ENCODE results near the gene PSMA4.
"Not testable (repeated sequence)": the region's sequence is repeated elsewhere in the genome, so short reads cannot be mapped to it uniquely, and the experiment has no call there.

Gene PSMA4

GRCh38 chr15:78540141-78540870, at the start of gene PSMA4:
Gene PSMA4 (plus strand): TSS chr15:78540444. CDS start chr15:78541928, 1,484 bp downstream.
- DNase-seq (ENCODE audit: low read depth in 2 of 2): peak; percentile 90 to 91

- no peak for DNase-seq (ENCODE audit: low read depth in 2 of 2)
Observed at GRCh38 chr15:78492872-78493271, 47.4 kb upstream of the PSMA4 start.

GRCh38 chr15:78501857-78502256, 38.4 kb upstream of the PSMA4 start:
- DNase-seq (ENCODE audit: low read depth in 2 of 2): no peak

- no peak for DNase-seq (ENCODE audit: low read depth in 2 of 2)
Observed at GRCh38 chr15:78502641-78503040, 37.6 kb upstream of the PSMA4 start.

DNA sequence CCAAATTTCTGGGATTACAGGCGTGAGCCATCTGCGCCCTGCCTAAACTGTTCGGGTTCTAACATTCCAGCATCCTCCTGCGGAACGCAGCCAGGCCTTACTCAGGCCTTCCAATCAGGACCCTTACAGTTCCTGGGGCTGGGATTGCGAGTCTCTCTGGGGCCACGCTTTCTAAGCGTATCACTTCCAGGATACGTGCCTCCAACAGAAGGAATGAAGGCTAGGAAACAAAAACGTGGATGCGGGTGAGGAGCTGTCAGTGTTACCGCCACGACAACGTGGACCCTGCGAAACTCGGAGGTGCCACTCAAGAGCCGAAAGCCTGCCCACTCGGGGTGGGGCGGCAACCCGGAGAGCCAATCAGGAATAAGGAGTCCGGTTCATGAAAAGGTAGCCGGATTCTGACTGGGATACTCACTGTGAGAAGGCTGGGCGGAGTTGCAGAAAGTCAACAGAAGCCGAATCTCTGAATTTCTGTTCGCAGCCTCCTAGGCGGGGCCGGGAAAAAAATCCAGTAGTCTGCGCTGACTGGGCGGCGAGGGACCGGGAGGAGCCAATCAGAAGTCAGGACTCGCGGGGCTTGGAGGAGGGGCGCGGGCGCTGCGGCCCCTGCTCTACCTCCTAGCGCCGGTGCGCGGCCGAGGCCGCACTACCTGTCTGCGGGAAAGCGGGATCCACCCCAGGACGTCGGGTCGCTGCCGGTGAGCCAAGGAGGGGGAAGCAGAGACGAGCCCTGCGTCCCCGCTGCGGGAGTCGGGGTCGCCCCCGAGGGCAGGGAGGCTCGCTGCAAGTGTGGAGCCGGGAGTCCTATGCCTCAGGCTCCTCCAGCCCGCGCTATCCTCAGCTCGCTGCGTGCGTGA, 33.0 kb upstream of the PSMA4 start, which contains the start of gene HYKK:
HYKK (plus strand) TSS at position 607 of the 860 bp plus-strand sequence. CDS start 5,512 bp downstream, outside the sequence.
- peak; percentile 68 to 69 for DNase-seq (ENCODE audit: low read depth in 2 of 2)

DNA sequence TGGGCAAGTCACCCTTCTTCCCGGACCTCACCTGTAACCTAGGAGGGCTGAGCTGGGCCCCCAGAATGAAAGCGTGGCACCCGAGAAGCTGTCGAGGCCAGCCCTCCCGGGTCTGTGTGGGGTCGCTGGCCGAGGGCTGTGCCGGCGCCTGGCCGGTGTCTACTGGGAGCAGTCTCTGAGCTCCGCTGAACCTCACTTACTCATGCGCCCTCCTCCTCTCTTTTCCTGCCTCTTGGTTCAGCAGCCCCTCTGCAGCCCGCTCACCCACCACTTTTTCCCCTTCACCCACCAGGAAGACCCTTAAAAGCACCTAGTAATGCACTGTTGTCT, 32.4 kb upstream of the PSMA4 start:
- DNase-seq (ENCODE audit: low read depth in 2 of 2): no peak

- DNase-seq (ENCODE audit: low read depth in 2 of 2): no peak
Observed at GRCh38 chr15:78508272-78508671, 32.0 kb upstream of the PSMA4 start.

- DNase-seq (ENCODE audit: low read depth in 2 of 2): no peak
Observed at GRCh38 chr15:78509726-78510312, 30.4 kb upstream of the PSMA4 start.

DNA sequence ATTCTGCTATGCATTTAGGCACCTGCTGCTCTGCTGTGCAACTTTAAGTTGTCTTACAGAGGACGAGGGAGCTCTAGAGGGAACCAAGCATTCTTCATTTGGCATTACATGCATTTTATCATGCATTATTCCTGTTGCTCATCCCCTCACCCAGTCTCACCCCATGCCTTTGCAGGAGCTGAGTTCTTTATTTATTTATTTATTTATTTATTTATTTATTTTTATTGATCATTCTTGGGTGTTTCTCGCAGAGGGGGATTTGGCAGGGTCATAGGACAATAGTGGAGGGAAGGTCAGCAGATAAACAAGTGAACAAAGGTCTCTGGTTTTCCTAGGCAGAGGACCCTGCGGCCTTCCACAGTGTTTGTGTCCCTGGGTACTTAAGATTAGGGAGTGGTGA, 20.2 kb upstream of the PSMA4 start:
- not testable (repeated sequence) for DNase-seq (ENCODE audit: low read depth in 2 of 2)

DNA sequence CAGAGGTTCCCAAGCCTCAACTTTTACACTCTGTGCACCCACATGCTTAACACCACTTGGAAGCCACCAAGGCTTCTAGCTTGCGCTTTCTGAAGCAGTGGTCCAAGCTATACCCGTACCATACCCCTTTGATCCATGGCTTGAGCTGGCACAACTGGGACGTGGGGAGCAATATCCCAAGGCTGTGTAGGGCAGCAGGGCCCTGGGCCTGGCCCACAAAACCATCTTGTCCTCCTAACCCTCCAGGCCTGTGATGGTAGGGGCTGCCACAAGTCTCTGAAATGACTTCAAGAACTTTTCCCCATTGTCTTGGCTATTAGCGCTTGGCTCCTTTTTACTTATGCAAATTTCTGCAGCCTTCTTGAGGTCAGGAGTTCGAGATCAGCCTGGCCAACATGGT, 16.0 kb upstream of the PSMA4 start:
- DNase-seq (ENCODE audit: low read depth in 2 of 2): no peak

- no peak for DNase-seq (ENCODE audit: low read depth in 2 of 2)
Observed at GRCh38 chr15:78527325-78527724, 12.9 kb upstream of the PSMA4 start.

- no peak for DNase-seq (ENCODE audit: low read depth in 2 of 2)
Observed at GRCh38 chr15:78533331-78533730, 6.9 kb upstream of the PSMA4 start.

GRCh38 chr15:78536134-78536533, 4.1 kb upstream of the PSMA4 start:
- no peak for DNase-seq (ENCODE audit: low read depth in 2 of 2)

DNA sequence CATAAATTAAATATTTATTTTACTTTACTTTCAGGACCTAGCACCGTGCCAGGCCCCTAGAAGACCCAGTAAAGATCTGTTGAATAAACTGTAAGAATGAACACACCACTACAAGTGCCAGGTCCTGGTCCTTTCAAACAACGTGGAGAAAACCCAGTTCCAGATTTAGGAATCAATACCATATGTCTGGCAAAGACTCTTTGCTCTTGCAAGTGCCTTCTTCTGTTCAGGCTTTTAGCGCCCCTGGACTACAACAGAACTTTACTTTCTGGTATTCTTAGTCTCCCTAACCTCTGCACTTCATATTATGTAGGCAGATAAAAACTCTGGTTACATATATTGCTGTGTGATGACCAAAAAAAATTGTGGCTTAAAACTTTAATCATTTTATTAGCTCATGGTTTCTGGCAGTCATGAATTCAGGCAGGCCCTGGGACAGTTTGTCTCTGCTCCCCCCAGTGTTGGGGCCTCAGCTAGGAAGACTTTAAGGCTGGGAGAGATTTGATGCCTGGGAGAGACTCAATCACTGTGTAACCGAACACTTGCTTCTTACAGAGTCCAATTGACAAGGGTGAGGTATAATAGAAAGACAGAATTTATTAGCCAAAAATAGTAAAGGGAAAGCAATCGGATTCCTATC, 2.9 kb upstream of the PSMA4 start:
- DNase-seq (ENCODE audit: low read depth in 2 of 2): no peak

DNA sequence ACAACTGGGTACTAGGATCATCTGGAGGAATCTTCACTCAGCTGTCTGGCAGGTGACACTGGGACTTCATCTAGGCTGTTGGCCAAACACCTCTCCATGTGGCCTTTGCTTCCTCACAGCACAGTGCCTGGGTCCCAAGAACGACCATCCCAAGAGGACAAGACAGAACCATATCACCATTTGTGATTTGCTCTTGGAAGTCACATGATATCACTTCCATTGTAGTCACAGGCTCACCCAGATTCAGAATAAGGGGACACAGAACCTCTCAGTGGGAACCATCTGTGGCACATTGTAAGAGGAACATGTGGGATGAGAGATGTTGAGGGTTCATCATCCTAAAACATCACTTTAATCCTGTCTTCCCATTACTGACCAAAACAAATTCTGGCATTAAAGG, 1.9 kb upstream of the PSMA4 start:
- no peak for DNase-seq (ENCODE audit: low read depth in 2 of 2)

- DNase-seq (ENCODE audit: low read depth in 2 of 2): not testable (repeated sequence)
Observed at GRCh38 chr15:78539464-78540140, 642 bp upstream of the PSMA4 start.

- DNase-seq (ENCODE audit: low read depth in 2 of 2): no peak
Observed at GRCh38 chr15:78540871-78541743, 863 bp downstream of the PSMA4 start.

GRCh38 chr15:78541744-78542034, 1.4 kb downstream of the PSMA4 start:
- DNase-seq (ENCODE audit: low read depth in 2 of 2): no peak

DNA sequence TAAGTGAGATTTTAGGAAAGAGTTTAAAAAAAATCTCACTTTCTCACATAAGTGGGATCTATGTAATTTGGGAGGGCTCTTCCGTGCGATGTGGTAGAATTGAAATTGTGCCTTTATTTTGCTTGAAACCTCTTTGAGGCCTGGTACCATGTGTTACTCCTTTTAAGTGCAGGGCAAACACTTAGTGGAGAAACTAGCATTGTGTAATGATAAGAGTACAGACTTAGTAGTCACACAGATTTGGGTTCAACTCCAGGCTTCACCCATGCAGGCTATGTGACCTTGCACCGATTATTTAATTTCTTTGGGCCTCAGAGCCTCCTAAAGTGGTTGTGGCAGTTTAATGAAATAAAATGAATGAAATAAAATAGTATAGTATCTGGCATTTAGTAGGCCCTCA, 2.4 kb downstream of the PSMA4 start:
- no peak for DNase-seq (ENCODE audit: low read depth in 2 of 2)

DNA sequence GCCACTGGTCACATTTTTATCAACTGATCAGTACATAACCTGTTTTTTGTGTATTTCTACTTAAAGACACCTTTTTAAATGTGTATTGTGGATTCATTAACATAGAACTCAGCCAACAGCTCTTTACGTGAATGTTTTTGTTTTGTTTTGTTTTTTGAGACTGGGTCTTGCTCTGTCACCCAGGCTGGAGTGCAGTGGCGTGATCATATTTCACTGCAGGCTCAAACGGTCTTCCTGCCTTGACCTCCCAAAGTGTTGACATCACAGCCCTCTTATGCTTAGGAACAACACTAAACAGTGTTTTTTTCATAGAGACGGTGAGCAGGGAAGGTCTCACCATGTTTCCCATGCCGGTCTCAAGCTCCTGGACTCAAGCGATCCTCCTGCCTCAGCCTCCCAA, 9.9 kb downstream of the PSMA4 start:
- no peak for DNase-seq (ENCODE audit: low read depth in 2 of 2)

GRCh38 chr15:78550815-78551214, 10.6 kb downstream of the PSMA4 start:
- no peak for DNase-seq (ENCODE audit: low read depth in 2 of 2)

Data from stimulated activated CD4-positive, alpha-beta T cell treated with anti-CD3 and anti-CD28 coated beads, Interleukin-15, amount 100 ng/mL, for 48 hours (primary cell).